Nephron (organoid): Measurements from ENCODE around the gene HS6ST3.

Source experiments
- H3K27ac Mint-ChIP-seq, 3 experiments: 2 replicates each; pipeline ENCODE4 v1.8.0; 2020; ENCODE audit warnings: mixed read lengths in 3 of 3, mild to moderate bottlenecking in 2 of 3, moderate library complexity in 1 of 3
- H3K27me3 Mint-ChIP-seq: 2 replicates; pipeline ENCODE4 v1.8.0; 2021; ENCODE audit warnings: low read depth, mild to moderate bottlenecking, moderate library complexity, mixed read lengths
- H3K36me3 Mint-ChIP-seq: 2 replicates; pipeline ENCODE4 v1.8.0; 2020; ENCODE audit warnings: low read depth, mixed read lengths
- H3K4me1 Mint-ChIP-seq: 2 replicates; pipeline ENCODE4 v1.8.0; 2020; ENCODE audit warnings: mixed read lengths
- H3K4me3 Mint-ChIP-seq, 3 experiments: 2 replicates each; pipeline ENCODE4 v1.8.0; 2020; ENCODE audit warnings: mild to moderate bottlenecking in 3 of 3, mixed read lengths in 3 of 3, moderate library complexity in 2 of 3
- H3K9me3 Mint-ChIP-seq: 2 replicates; pipeline ENCODE4 v1.8.0; 2020; ENCODE audit warnings: mixed read lengths
- CTCF ChIP-seq, 3 experiments: fragments of 200-600 bp; sonication (generic); IDR thresholded peaks; one replicate each; pipeline ENCODE4 v1.5.0; 2021; ENCODE audit warnings: antibody characterized with exemption in 3 of 3; ENCODE audit not compliant: unreplicated experiment in 3 of 3

Gene HS6ST3

GRCh38 chr13:96636001-96636709 is 546.2 kb downstream of the HS6ST3 start:
- Mint-ChIP-seq H3K4me3 (no peak overlapping the region), H3K27me3 (no peaks in the 10 kb centered on the region), H3K9me3 (peaks cover 4% of the 10 kb centered on the region), H3K4me1 (no peaks in the 10 kb centered on the region), H3K36me3 (no peaks in the 10 kb centered on the region), H3K27ac (no peak overlapping the region)
- no peak for TF ChIP-seq CTCF (IDR thresholded peaks at IDR 0.05; ENCODE audit: unreplicated experiment in 3 of 3)

GRCh38 chr13:96637039-96637438 is 547.1 kb downstream of the HS6ST3 start:
- no peak overlapping the region for H3K27ac Mint-ChIP-seq
- H3K4me3 Mint-ChIP-seq = no peak overlapping the region
- TF ChIP-seq CTCF (IDR thresholded peaks at IDR 0.05; ENCODE audit: unreplicated experiment in 3 of 3) = no peak
- no peaks in the 10 kb centered on the region for H3K36me3 Mint-ChIP-seq
- peaks cover 5% of the 10 kb centered on the region for H3K9me3 Mint-ChIP-seq
- H3K27me3 Mint-ChIP-seq = no peaks in the 10 kb centered on the region
- no peaks in the 10 kb centered on the region for H3K4me1 Mint-ChIP-seq

GRCh38 chr13:96646101-96646500 is 556.2 kb downstream of the HS6ST3 start:
- no peak for TF ChIP-seq CTCF (IDR thresholded peaks at IDR 0.05; ENCODE audit: unreplicated experiment in 3 of 3)
- peaks cover 11% of the 10 kb centered on the region for H3K9me3 Mint-ChIP-seq
- H3K36me3 Mint-ChIP-seq = no peaks in the 10 kb centered on the region
- H3K4me3 Mint-ChIP-seq = no peak overlapping the region
- no peak overlapping the region for H3K27ac Mint-ChIP-seq
- no peaks in the 10 kb centered on the region for H3K4me1 Mint-ChIP-seq
- H3K27me3 Mint-ChIP-seq = no peaks in the 10 kb centered on the region

GRCh38 chr13:96646515-96647211 is 556.8 kb downstream of the HS6ST3 start:
- H3K27ac Mint-ChIP-seq = no peak overlapping the region
- H3K9me3 Mint-ChIP-seq = peaks cover 11% of the 10 kb centered on the region
- no peak overlapping the region for H3K4me3 Mint-ChIP-seq
- no peak for TF ChIP-seq CTCF (IDR thresholded peaks at IDR 0.05; ENCODE audit: unreplicated experiment in 3 of 3)
- H3K27me3 Mint-ChIP-seq = no peaks in the 10 kb centered on the region
- no peaks in the 10 kb centered on the region for H3K4me1 Mint-ChIP-seq
- no peaks in the 10 kb centered on the region for H3K36me3 Mint-ChIP-seq

GRCh38 chr13:96650301-96650886 is 560.5 kb downstream of the HS6ST3 start:
- Mint-ChIP-seq H3K36me3 (no peaks in the 10 kb centered on the region), H3K4me3 (no peak overlapping the region), H3K9me3 (no peaks in the 10 kb centered on the region), H3K4me1 (no peaks in the 10 kb centered on the region), H3K27me3 (no peaks in the 10 kb centered on the region), H3K27ac (no peak overlapping the region)
- TF ChIP-seq CTCF (IDR thresholded peaks at IDR 0.05; ENCODE audit: unreplicated experiment in 3 of 3) = no peak
